ENCODE results near the gene COL6A2. TPM values are rescaled to one million over a fixed set of nuclear protein-coding genes. Genes with fewer than 3 reads are reported as not detected.

Gene COL6A2
- total and polyA plus RNA-seq, 2 experiments from 2014 or later: 28.4 to 89.2 TPM

DNA sequence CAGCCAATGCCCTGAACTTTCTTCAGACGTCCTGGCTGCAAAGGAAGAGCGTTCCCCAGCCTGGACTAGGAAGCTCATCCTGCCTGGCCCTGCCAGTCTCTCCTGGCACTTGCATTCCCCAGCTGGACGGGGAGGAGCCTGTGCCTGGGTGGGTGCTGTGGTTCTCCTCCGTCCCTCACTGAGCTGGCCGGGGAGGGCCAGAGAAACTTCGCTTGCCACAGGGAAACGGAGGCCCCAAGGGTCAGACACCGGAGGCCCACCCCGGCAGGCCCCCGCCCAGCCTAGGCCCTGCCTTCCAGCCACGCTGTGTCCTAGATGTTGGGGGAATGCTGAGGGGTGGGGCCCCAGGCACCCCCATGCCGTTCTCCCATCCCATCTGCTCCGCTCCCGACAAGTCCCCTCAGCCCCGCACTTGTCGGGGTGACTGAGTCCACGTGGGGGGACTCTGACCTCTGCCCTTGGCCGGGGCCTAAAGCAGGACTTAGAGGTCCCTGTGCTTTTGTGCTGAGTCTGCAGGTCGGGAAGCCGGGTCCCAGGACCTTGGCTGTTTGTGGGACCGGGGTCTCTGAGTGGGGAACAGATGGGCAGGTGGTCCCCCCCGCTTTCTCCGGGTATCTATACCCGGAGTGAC lies 52.7 kb downstream of the COL6A2 start:
- Mint-ChIP-seq H3K27ac (no peak overlapping the region), H3K4me3 (no peak overlapping the region), H3K9me3 (no peaks in the 10 kb centered on the region; the same call in 2 of the 3 replicates), H3K27me3 (ENCODE audit: insufficient read depth, low read depth, poor library complexity) (peaks cover 4% of the 10 kb centered on the region), H3K36me3 (ENCODE audit: low read depth) (peaks cover 3% of the 10 kb centered on the region; the same call in 1 of the 3 replicates), H3K4me1 (peaks cover 18% of the 10 kb centered on the region)
- Histone ChIP-seq H3K36me3 (ENCODE audit: insufficient read depth) (no peaks in the 10 kb centered on the region), H3F3A (replicated peaks; ENCODE audit: low read depth) (0 out of 2 replicates have a peak, but pooled peaks cover 4% of the 10 kb centered on the region), H3K27me3 (ENCODE audit: insufficient read depth) (no peaks in the 10 kb centered on the region), H3K9me2 (ENCODE audit: insufficient read depth) (no peaks in the 10 kb centered on the region), H3K4me3 (no peak overlapping the region), H3K79me2 (replicated peaks; ENCODE audit: insufficient read depth) (no peaks in the 10 kb centered on the region), H3K27ac (ENCODE audit: low read depth) (no peak overlapping the region), H2AFZ (no peak overlapping the region), H3K4me1 (ENCODE audit: insufficient read depth) (no peaks in the 10 kb centered on the region; the same call in 1 of the 2 replicates), H3K4me2 (no peak overlapping the region), H4K20me1 (replicated peaks; ENCODE audit: insufficient read depth) (no peaks in the 10 kb centered on the region)
- DNase-seq (ENCODE audit: low spot score) (no peak), ATAC-seq (no peak)
- TF ChIP-seq, protein P1, sequence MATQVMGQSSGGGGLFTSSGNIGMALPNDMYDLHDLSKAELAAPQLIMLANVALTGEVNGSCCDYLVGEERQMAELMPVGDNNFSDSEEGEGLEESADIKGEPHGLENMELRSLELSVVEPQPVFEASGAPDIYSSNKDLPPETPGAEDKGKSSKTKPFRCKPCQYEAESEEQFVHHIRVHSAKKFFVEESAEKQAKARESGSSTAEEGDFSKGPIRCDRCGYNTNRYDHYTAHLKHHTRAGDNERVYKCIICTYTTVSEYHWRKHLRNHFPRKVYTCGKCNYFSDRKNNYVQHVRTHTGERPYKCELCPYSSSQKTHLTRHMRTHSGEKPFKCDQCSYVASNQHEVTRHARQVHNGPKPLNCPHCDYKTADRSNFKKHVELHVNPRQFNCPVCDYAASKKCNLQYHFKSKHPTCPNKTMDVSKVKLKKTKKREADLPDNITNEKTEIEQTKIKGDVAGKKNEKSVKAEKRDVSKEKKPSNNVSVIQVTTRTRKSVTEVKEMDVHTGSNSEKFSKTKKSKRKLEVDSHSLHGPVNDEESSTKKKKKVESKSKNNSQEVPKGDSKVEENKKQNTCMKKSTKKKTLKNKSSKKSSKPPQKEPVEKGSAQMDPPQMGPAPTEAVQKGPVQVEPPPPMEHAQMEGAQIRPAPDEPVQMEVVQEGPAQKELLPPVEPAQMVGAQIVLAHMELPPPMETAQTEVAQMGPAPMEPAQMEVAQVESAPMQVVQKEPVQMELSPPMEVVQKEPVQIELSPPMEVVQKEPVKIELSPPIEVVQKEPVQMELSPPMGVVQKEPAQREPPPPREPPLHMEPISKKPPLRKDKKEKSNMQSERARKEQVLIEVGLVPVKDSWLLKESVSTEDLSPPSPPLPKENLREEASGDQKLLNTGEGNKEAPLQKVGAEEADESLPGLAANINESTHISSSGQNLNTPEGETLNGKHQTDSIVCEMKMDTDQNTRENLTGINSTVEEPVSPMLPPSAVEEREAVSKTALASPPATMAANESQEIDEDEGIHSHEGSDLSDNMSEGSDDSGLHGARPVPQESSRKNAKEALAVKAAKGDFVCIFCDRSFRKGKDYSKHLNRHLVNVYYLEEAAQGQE (IDR thresholded peaks at IDR 0.05; ENCODE audit: unreplicated experiment): no peak
- TF ChIP-seq, protein P2, sequence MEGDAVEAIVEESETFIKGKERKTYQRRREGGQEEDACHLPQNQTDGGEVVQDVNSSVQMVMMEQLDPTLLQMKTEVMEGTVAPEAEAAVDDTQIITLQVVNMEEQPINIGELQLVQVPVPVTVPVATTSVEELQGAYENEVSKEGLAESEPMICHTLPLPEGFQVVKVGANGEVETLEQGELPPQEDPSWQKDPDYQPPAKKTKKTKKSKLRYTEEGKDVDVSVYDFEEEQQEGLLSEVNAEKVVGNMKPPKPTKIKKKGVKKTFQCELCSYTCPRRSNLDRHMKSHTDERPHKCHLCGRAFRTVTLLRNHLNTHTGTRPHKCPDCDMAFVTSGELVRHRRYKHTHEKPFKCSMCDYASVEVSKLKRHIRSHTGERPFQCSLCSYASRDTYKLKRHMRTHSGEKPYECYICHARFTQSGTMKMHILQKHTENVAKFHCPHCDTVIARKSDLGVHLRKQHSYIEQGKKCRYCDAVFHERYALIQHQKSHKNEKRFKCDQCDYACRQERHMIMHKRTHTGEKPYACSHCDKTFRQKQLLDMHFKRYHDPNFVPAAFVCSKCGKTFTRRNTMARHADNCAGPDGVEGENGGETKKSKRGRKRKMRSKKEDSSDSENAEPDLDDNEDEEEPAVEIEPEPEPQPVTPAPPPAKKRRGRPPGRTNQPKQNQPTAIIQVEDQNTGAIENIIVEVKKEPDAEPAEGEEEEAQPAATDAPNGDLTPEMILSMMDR (conservative IDR thresholded peaks at IDR 0.05; ENCODE audit: low read depth in 2 of 2): no peak
- TF ChIP-seq EZH2phosphoT487 (IDR thresholded peaks at IDR 0.05; ENCODE audit: unreplicated experiment) (no peak), CREB1 (CRISPR knock-in tag; IDR thresholded peaks at IDR 0.05; ENCODE audit: low read depth) (no peak), ZNF331 (CRISPR knock-in tag; IDR thresholded peaks at IDR 0.05; ENCODE audit: low read depth) (no peak), JUNB (IDR thresholded peaks at IDR 0.05; ENCODE audit: unreplicated experiment) (no peak), POLR2AphosphoS5 (IDR thresholded peaks at IDR 0.05; ENCODE audit: low read depth) (no peak), STAT1 (IDR thresholded peaks at IDR 0.05; ENCODE audit: unreplicated experiment) (no peak)
- TF ChIP-seq, protein P3, sequence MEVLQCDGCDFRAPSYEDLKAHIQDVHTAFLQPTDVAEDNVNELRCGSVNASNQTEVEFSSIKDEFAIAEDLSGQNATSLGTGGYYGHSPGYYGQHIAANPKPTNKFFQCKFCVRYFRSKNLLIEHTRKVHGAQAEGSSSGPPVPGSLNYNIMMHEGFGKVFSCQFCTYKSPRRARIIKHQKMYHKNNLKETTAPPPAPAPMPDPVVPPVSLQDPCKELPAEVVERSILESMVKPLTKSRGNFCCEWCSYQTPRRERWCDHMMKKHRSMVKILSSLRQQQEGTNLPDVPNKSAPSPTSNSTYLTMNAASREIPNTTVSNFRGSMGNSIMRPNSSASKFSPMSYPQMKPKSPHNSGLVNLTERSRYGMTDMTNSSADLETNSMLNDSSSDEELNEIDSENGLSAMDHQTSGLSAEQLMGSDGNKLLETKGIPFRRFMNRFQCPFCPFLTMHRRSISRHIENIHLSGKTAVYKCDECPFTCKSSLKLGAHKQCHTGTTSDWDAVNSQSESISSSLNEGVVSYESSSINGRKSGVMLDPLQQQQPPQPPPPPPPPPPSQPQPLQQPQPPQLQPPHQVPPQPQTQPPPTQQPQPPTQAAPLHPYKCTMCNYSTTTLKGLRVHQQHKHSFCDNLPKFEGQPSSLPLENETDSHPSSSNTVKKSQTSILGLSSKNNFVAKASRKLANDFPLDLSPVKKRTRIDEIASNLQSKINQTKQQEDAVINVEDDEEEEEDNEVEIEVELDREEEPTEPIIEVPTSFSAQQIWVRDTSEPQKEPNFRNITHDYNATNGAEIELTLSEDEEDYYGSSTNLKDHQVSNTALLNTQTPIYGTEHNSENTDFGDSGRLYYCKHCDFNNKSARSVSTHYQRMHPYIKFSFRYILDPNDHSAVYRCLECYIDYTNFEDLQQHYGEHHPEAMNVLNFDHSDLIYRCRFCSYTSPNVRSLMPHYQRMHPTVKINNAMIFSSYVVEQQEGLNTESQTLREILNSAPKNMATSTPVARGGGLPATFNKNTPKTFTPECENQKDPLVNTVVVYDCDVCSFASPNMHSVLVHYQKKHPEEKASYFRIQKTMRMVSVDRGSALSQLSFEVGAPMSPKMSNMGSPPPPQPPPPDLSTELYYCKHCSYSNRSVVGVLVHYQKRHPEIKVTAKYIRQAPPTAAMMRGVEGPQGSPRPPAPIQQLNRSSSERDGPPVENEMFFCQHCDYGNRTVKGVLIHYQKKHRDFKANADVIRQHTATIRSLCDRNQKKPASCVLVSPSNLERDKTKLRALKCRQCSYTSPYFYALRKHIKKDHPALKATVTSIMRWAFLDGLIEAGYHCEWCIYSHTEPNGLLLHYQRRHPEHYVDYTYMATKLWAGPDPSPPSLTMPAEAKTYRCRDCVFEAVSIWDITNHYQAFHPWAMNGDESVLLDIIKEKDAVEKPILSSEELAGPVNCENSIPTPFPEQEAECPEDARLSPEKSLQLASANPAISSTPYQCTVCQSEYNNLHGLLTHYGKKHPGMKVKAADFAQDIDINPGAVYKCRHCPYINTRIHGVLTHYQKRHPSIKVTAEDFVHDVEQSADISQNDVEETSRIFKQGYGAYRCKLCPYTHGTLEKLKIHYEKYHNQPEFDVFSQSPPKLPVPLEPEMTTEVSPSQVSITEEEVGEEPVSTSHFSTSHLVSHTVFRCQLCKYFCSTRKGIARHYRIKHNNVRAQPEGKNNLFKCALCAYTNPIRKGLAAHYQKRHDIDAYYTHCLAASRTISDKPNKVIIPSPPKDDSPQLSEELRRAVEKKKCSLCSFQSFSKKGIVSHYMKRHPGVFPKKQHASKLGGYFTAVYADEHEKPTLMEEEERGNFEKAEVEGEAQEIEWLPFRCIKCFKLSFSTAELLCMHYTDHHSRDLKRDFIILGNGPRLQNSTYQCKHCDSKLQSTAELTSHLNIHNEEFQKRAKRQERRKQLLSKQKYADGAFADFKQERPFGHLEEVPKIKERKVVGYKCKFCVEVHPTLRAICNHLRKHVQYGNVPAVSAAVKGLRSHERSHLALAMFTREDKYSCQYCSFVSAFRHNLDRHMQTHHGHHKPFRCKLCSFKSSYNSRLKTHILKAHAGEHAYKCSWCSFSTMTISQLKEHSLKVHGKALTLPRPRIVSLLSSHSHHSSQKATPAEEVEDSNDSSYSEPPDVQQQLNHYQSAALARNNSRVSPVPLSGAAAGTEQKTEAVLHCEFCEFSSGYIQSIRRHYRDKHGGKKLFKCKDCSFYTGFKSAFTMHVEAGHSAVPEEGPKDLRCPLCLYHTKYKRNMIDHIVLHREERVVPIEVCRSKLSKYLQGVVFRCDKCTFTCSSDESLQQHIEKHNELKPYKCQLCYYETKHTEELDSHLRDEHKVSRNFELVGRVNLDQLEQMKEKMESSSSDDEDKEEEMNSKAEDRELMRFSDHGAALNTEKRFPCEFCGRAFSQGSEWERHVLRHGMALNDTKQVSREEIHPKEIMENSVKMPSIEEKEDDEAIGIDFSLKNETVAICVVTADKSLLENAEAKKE (CRISPR knock-in tag; IDR thresholded peaks at IDR 0.05): no peak

Measured in GM23338 (cell line).